NCI-H510A treated with DMSO at 0.1 percent for 48 hours (cell line): ENCODE data around the gene SCN1B.

Source experiments
- DNase-seq: peaks from one replicate; lab custom pipeline; 2025; lab: John Stamatoyannopoulos, UW

SCN1B gene

DNA sequence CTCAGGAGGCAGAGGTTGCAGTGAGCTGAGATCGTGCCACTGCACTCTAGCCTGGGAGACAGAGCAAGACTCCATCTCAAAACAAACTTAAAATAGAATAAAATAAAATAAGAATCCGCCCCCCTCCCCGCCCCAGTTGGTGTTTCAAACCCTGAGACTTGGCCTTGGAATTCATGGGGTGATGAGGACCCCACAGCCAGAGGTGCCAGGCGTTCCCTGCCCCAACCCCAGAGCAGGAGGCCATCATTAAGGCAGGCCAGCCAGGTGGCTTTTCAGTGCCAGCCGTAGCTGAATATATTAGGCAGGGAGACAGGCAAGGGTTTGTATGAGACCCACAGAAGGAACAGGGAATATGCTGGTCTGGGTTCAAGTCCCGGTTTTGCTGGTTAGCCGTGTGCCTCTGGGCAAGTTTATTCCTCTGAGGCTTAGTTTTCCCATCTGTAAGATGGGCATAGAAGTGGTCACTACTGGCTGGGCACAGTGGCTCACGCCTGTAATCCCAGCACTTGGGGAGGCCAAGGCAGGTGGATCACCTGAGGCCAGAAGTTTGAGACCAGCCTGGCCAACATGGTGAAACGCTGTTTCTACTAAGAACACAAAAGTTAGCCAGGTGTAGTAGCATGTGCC, 23.5 kb downstream of the SCN1B start:
- DNase-seq: no peak

DNA sequence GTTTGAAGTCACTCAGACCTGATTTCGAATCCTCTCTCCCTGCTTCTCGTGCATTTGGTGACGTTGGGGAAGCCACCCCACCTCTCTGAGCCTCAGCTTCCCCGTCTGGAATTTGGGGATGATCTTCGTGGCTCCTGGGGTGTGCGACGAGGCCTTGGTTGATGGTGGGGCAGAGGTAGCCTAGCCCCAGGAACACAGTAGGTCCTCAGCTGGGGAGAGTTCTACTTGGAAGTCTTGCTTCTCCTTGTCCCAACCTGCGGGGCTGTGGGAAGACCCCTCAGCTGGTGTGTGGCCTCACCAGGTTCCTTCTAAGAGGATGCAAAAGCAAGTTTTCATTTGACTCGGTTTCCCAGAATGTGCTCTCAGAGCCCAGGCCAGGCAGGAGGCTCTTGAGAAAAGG, 24.4 kb downstream of the SCN1B start:
- DNase-seq: no peak

DNA sequence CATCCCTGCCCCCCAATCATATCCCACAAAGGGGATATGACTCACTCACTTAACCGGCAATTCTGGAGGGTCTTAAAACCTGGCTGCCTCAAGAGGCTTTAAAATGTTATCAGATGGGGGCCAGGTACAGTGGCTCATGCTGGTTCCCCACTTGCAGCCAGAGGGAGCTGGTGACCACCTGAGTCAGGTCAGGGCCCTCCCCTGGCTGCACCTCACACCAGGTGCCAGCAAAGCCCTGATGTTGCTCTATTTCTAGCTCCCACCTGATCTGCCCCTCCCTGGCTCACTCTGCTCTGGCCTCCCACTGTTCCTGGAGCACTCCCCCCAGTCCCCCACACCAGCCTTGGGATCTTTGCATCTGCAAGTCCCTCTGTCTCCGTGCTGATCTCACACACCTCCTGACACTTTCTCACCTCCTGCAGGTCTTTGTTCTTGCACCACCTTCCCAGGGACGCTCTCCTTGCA, 25.5 kb downstream of the SCN1B start:
- DNase-seq: no peak

DNA sequence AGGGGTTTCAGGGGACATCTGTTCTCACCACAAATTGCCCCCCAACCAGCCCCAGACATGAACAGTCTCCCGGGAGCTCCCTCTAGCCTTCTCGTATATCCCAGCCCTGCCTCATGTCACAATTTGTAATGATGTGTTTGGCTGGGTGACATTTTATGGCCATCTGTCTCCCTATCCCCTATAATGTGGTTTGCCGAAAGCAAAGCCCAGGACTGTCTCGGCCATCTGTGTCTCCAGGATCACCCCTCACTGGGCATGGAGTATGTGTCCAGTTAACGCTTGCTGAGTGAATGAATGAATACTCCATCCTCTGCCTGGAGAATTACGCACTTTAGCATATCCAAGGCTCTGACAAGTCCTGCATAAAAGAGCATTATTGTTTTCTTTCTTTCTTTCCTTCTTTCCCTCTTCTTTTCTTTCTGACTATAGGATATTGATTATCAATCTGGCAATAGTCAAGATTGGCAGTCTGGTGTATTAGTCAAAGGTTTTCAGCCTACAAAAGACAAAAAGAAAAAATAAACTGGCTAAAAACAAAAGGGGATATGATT, 26.3 kb downstream of the SCN1B start:
- DNase-seq: no peak

DNA sequence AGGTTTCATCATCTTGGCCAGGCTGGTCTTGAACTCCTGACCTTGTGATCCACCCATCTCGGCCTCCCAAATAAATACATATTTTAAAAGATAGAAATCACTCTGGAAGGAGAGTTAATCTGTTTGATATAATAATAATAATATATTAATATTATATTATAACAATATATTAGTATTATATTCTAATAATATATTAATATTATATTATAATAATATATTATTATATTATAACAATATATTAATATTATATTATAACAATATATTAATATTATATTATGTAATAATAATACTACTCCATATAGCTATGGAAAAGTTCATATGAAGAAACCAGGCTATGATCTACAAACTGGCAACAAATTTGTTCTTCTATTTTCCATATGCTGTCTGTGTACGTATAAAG, 28.1 kb downstream of the SCN1B start:
- DNase-seq: no peak

DNA sequence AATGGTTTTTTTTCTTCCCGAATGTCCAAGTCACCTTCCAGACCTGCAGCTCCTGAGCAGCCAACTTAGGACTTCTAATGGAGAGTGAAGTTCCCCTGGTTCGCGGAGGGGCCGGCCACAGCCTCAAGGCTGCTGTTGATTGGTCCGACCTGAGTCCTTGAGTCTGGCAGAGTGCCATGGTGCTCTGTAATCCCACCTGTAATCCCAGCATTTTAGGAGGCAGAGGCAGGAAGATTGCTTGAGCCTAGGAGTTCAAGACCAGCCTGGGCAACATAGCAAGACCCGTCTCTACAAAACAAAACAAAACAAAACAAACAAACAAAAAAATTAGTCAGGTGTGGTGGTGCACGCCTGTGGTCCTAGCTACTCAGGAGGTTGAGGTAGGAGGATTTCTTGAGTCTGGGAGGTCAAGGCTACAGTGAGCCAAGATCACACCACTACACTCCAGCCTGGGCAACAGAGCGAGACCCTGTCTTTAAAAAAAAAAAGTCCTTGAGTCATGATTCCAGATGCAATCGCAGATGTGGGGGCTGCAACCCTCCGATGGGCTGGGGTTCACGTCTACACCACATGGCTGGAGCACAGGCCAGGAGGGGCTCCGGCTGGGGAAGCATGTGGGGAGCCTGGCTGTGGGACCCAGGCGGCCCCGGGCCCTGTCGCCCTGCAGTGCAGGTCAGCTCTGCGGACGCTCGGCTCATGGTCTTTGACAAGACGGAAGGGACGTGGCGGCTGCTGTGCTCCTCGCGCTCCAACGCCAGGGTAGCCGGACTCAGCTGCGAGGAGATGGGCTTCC, 28.9 kb downstream of the SCN1B start:
- DNase-seq: no peak

DNA sequence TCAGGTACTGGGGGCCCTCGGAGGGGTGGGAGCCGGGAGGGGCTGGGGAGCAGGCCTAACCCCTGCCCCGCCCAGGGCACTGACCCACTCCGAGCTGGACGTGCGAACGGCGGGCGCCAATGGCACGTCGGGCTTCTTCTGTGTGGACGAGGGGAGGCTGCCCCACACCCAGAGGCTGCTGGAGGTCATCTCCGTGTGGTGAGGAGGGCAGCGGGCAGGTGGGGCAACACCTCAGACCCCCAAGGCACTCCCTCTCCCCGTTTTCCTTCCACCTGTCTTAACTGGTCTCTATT, 29.5 kb downstream of the SCN1B start:
- no peak for DNase-seq

DNA sequence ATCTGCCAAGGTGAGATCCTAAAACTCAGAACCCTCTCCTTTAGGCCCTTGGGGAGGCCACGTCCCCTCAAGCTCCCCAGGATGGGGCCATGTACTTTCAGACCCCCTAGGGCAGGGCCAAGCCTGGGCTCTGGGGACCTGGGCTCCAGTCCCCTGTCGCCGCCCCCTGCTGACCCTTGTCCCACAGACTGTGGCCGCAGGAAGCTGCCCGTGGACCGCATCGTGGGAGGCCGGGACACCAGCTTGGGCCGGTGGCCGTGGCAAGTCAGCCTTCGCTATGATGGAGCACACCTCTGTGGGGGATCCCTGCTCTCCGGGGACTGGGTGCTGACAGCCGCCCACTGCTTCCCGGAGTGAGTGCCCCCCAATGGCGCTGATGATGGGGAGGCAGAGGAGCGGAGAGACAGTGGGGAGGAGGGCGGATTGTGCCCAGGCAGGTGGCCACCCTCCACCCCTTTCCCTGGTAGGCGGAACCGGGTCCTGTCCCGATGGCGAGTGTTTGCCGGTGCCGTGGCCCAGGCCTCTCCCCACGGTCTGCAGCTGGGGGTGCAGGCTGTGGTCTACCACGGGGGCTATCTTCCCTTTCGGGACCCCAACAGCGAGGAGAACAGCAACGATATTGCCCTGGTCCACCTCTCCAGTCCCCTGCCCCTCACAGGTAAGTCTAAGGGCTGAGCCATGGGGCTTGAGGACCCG, 30.0 kb downstream of the SCN1B start:
- no peak for DNase-seq

DNA sequence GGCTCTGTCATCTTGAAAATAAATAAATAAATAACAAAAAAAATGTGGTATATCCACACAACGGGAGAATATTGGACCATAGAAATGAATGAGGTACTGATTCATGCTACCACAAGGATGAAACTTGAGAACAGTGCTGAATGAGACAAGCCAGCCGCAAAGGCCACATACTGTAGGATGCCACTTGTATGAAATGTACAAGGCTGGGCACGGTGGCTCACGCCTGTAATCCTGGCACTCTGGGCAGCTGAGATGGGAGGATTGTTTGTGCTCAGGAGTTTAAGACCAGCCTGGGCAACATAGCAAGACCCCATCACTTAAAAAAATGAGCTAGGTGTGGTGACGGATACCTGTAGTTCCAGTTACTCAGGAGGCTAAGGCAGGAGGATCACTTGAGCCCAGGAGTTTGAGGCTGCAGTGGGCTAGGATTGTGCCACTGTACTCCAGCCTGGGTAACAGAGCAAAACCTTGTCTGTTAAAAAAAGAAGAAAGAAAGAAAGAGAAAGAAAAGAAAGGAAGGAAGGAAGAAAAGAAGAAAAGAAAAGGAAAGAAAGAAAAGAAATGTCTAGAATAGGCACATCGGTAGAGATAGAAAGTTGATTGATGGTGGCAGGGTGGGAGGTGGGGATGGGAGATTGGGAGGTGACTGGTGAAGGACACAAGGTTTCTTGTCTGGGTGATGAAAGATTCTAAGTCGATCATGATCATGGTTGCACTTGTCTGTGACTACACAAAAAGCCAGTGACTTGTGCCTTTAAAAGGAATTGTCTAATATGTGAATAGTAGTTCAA, 31.5 kb downstream of the SCN1B start:
- no peak for DNase-seq

DNA sequence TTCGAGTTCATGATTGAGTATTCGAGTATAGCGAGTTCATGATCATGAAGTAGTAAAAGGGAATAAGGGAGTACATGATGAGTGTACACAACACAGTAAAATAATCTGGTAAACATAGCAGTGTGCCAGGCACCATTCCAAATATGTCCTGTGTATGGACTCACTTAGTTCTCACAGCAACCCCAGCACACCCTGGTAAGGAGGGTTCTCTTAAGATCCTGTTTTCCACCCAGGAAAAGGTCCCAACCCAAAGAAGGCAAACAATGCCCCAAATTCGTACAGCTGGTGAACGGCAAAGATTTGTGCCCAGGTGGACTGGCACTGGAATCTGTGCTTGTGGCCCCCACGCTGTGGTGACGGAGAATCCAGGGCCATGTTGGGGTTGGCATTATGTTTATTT, 32.7 kb downstream of the SCN1B start:
- no peak for DNase-seq

DNA sequence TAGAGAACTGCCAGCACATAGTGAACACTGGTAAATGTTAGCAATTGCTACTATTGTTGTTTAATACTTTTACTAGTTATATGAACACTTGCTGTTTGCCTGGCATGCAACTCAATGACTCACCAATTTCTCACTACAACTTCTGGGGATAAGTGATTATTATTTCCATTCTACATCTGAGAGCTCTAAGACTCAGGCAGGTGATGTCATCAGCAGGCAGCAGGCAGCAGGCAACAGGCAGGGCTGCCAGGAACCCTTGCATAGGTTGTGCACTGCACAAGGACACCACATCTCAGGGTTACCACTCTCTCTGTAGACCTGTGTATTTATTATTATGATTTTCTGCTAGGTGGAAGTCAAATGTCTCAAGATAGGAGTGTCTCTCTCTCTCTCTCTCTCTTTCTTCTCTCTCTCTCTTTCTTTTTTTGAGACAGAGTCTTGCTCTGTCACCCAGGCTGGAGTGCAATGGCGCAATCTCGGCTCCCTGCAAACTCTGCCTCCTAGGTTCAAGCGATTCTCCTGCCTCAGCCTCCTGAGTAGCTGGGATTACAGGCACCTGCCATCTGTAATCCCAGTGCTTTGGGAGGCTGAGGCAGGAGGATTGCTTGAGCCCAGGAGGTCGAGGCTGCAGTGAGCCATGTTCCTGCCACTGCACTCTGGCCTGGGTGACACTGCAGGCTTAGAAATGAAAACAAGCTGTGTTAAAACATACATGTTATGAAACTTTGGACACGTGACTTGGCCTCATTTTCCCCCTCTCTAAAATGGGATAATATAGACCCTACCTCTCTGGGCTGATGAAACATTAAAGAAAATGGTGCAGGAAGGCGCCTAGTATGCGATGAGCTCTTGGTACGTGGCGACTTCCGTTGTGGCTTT, 33.9 kb downstream of the SCN1B start:
- no peak for DNase-seq

DNA sequence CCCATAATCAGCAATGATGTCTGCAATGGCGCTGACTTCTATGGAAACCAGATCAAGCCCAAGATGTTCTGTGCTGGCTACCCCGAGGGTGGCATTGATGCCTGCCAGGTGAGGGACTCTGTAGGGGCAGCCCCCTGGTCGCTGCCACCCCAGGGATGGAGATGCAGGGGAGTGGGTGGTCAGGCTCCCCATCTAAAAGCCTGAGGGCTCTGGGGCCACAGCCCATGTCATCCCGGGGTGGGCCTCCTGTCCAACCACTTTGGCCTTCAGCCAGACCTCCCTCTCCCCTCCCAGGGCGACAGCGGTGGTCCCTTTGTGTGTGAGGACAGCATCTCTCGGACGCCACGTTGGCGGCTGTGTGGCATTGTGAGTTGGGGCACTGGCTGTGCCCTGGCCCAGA, 35.3 kb downstream of the SCN1B start:
- DNase-seq: no peak

DNA sequence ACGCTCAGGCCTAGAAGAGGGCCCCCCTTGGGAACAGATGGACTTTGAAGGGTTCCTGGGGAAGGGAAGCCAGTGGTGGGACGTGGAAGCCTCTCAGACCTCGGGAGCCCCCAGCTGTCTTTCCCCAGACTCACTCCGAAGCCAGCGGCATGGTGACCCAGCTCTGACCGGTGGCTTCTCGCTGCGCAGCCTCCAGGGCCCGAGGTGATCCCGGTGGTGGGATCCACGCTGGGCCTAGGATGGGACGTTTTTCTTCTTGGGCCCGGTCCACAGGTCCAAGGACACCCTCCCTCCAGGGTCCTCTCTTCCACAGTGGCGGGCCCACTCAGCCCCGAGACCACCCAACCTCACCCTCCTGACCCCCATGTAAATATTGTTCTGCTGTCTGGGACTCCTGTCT, 35.9 kb downstream of the SCN1B start:
- no peak for DNase-seq

DNA sequence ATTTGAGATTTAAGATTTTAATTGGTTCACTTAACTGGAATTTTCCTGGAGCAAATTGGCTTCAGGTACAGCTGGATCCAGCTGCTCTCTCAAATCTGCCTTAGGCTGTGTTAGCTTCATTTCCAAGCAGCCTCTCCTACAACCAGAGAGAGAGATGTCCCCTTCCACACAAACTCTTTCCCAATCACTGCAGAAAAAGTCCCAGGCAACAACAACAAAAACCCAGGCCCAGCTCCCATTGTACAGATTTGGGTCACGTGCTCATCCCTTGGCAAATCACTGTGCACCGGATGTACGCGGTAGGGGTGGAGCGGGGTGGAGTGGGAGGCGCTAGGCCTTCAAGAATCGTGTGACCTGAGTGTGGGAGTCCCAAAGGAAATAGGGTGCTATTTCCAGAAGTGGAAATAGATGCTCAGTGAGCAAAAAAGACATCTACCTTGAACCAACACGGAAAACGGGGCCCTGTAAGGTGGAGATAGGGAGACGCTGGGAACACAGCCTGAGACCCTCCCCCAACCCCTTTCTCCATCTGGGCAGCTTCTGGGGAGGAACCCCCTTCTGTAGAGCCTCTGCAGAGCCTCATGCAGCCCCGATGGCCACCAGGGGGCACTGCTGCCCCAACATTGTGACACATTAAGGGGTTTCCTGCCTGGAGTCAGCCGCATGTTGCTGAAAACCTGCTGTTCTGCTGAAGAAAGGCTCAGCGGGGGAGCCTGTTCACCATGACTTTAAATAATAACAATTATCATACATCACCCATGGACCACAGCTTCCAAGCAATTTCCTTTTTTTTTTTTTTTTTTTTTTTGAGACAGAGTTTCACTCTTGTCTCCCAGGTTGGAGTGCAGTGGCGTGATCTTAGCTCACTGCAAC, 36.7 kb downstream of the SCN1B start:
- no peak for DNase-seq

DNA sequence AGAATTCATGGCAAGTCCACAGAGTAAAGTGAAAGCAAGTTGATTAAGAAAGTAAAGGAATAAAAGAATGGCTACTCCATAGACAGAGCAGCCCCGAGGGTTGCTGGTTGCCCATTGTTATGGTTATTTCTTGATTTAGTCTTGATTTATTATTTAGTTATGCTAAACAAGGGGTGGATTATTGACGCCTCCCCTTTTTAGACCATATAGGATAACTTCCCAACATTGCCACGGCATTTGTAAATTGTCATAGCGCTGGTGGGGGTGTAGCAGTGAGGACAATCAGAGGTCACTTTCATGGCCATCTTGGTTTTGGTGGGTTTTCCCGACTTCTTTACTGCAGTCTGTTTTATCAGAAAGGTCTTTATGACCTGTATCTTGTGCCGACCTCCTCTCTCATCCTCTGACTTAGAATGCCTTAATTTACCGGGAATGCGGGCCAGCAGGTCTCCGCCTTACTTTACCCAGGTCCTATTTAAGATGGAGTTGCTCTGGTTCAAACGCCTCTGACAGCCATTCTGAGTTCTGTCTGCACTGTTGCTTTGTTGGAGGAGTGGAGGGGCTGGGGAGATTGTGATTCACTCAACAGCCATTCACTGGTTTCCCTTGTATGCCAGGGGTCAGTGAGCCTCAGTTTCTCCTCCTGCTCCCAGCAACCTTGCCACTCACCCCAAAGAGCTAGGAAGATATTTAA, 38.8 kb downstream of the SCN1B start:
- DNase-seq: no peak

DNA sequence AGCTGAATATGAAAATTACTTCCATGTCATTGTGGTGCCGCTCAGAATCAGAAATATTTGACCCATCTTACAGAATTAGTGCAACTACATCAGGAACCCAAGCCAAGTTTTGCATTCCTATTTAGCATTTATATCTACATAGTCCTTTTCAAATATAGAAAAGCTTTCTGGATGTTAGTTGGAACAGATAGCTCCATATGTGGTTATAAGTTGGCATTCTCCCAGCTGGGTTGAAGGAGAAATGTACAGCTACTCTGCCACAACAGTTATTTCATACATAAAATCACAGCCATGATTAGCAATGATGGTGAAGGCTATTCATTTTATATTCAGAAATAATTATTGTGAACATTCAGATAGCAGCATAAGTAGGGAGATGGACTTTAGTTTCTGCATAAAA, 39.4 kb downstream of the SCN1B start:
- no peak for DNase-seq

DNA sequence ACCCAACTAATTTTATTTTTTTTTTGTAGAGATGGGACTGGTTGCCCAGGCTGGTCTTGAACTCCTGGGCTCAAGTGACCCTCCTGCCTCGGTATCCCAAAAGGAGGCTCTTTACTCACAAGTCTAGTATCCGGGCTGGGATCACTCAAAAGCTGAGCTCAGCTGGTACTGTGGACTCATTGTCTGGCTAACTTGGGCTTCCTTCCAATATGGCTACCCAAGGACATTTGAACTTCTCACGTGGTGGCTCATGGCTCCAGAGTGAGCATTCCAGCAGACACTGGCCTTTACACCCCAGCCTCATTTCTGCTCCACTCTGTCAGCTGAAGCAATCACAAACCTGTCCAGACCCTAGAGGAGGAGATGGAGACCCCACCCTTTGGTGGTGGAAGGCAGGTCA, 40.2 kb downstream of the SCN1B start:
- no peak for DNase-seq

DNA sequence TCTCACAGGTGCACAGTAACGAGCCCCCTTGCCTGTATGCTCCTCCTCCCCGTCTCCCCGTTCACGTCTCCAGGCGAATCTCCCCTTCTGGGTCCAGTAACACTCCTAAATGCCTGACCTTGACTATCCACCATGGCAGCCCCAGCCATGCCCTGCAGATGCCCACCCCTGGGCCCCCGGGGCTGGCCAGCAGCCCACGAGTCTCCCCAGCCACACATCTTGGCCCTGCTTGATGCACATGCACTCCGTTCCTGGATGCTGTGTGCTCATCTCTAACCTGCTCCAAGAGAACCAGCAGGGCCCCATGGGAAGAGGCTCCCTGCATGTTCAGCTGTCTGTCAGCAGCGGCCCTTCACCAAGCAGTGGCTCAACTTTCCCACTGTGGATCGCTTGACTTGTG, 43.2 kb downstream of the SCN1B start:
- DNase-seq: no peak

DNA sequence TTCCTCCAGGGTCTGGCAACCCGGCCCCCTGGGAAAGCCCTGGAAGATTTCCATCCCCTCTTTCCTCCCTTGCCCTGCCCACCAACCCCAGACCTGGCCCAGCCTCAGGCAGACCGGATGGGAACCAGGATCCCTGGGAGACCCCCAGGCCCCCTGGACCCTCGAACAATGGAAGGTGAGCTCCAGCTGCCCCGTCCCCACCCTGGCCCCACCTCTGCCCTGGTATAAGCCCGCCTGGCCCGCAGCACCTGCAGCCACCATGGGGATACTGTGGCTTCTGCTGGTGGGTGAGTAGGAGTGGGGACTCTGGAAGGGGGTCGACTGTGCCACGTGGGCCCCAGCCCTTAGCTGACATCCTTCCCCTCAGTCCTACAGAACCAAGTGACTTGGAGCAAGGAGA, 43.7 kb downstream of the SCN1B start:
- no peak for DNase-seq
